ENCODE data around the gene PAX5. TPM values are rescaled to one million over a fixed set of nuclear protein-coding genes. Genes with fewer than 3 reads are reported as not detected.

PAX5 gene
- polyA plus RNA-seq, 3 donors: 0.03 to 0.15 TPM; not detected in 1

DNA sequence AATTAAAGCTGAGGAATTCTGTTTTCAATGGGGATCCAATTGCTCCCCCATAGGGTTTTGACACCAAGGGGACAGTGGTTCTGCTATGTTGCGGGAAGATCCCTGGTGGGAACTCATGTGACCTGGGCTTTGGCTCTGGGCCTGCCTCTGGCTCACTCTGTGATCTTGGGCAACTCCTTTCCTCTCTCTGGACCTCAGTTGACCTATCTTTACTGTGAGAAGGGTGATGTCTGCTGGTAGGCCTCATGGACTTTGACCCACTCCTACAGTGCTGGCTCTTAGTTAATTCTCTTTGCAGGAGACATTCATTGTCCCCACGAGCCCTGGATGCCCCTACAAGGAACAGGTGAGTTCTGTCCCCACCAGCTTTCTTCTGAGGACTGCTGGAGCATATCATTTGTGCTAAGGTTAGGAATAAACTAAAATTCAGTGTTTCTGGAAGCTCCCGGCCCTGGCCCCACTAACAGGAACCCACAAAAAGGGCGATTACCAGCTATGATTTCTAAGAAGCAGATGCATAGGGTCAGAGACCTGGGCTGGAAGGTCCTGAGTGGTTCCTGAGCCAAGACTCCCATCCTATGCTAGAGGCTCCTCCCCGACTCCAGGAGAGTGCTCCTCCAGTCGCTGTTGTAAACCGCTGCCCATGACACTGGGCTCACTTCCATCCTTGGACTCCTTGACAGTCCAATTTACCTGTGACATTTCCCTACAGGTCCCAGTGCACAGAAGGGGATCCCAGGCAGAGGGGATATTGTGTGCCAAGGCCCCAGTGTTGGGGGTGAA lies 218.3 kb downstream of the PAX5 start:
- H3K27me3 Mint-ChIP-seq (ENCODE audit: low read depth in 3 of 3): peaks cover 26 to 43% (median 37%) of the 10 kb centered on the region in 3 donors

GRCh38 chr9:36815023-36815422 lies 219.0 kb downstream of the PAX5 start:
- intact Hi-C loops (cut with micrococcal nuclease): no loop called here
- peaks cover 0 to 25% of the 10 kb centered on the region in 2 donors for H3K27me3 ChIP-seq (ENCODE audit: control insufficient read depth in 2 of 2, insufficient read depth in 2 of 2, low read length in 2 of 2)
- no peak overlapping the region for H3K4me3 Mint-ChIP-seq
- no peak overlapping the region for H3K9ac ChIP-seq (ENCODE audit: insufficient read depth, low read length, poor library complexity, severe bottlenecking)
- no peak overlapping the region for H3K4me2 ChIP-seq (replicated peaks; ENCODE audit: extremely low read depth, low read length, poor library complexity, severe bottlenecking)
- 80% methylated on average over 1 of the region's 3 CpGs for WGBS (ENCODE audit: insufficient coverage)
- no peaks in the 10 kb centered on the region for H3K79me2 ChIP-seq (ENCODE audit: insufficient read depth, low read length)
- no peaks in the 10 kb centered on the region for H3K9me3 ChIP-seq (replicated peaks in 1 of 2; ENCODE audit: control insufficient read depth in 1 of 2, insufficient read depth in 1 of 2, low read length in 2 of 2)
- peaks cover 0 to 5% (median 0%) of the 10 kb centered on the region in 7 donors for H3K9me3 Mint-ChIP-seq
- no peak overlapping the region for H3K4me3 ChIP-seq (replicated peaks in 1 of 3; ENCODE audit: low read depth in 2 of 3, low read length in 3 of 3)
- H3K27me3 Mint-ChIP-seq (ENCODE audit: low read depth in 3 of 3): peaks cover 26 to 38% (median 36%) of the 10 kb centered on the region in 3 donors
- H3K4me1 Mint-ChIP-seq: peaks cover 7% of the 10 kb centered on the region
- DNase-seq: no peak
- H3K27ac ChIP-seq (ENCODE audit: low read depth in 1 of 2, low read length in 2 of 2): no peak overlapping the region
- no peaks in the 10 kb centered on the region for H3K36me3 ChIP-seq (replicated peaks in 1 of 2; ENCODE audit: control insufficient read depth in 1 of 2, insufficient read depth in 2 of 2, low read length in 2 of 2)
- TF ChIP-seq, protein P1, sequence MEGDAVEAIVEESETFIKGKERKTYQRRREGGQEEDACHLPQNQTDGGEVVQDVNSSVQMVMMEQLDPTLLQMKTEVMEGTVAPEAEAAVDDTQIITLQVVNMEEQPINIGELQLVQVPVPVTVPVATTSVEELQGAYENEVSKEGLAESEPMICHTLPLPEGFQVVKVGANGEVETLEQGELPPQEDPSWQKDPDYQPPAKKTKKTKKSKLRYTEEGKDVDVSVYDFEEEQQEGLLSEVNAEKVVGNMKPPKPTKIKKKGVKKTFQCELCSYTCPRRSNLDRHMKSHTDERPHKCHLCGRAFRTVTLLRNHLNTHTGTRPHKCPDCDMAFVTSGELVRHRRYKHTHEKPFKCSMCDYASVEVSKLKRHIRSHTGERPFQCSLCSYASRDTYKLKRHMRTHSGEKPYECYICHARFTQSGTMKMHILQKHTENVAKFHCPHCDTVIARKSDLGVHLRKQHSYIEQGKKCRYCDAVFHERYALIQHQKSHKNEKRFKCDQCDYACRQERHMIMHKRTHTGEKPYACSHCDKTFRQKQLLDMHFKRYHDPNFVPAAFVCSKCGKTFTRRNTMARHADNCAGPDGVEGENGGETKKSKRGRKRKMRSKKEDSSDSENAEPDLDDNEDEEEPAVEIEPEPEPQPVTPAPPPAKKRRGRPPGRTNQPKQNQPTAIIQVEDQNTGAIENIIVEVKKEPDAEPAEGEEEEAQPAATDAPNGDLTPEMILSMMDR (IDR thresholded peaks at IDR 0.05): no peak
- no peak overlapping the region for H3K27ac Mint-ChIP-seq
- no peaks in the 10 kb centered on the region for H3K4me1 ChIP-seq (ENCODE audit: control insufficient read depth in 1 of 2, insufficient read depth in 2 of 2, low read length in 2 of 2)
- peaks cover 0 to 2% of the 10 kb centered on the region in 2 donors for H3K36me3 Mint-ChIP-seq
- H2AFZ ChIP-seq (ENCODE audit: insufficient read depth, low read depth, low read length, poor library complexity, severe bottlenecking): no peak overlapping the region
- H4K20me1 ChIP-seq (ENCODE audit: insufficient read depth, low read length): no peaks in the 10 kb centered on the region

More for the DNA sequence above, 218.3 kb downstream of the PAX5 start:
- no peak overlapping the region for H2AFZ ChIP-seq (ENCODE audit: insufficient read depth, low read depth, low read length, poor library complexity, severe bottlenecking)
- intact Hi-C loops (cut with micrococcal nuclease): no loop called here
- Mint-ChIP-seq H3K4me3 (no peak overlapping the region), H3K36me3 (peaks cover 0 to 2% of the 10 kb centered on the region in 2 donors), H3K9me3 (peaks cover 0 to 5% (median 0%) of the 10 kb centered on the region in 7 donors), H3K27ac (no peak overlapping the region), H3K4me1 (peaks cover 7% of the 10 kb centered on the region)
- H3K4me1 ChIP-seq (ENCODE audit: control insufficient read depth in 1 of 2, insufficient read depth in 2 of 2, low read length in 2 of 2): no peaks in the 10 kb centered on the region
- no peak overlapping the region for H3K9ac ChIP-seq (ENCODE audit: insufficient read depth, low read length, poor library complexity, severe bottlenecking)
- no peaks in the 10 kb centered on the region for H3K36me3 ChIP-seq (replicated peaks in 1 of 2; ENCODE audit: control insufficient read depth in 1 of 2, insufficient read depth in 2 of 2, low read length in 2 of 2)
- DNase-seq: no peak
- TF ChIP-seq, protein P1 (IDR thresholded peaks at IDR 0.05): no peak
- H3K4me3 ChIP-seq (replicated peaks in 1 of 3; ENCODE audit: low read depth in 2 of 3, low read length in 3 of 3): no peak overlapping the region
- no peak overlapping the region for H3K27ac ChIP-seq (ENCODE audit: low read depth in 1 of 2, low read length in 2 of 2)
- peaks cover 0 to 25% of the 10 kb centered on the region in 2 donors for H3K27me3 ChIP-seq (ENCODE audit: control insufficient read depth in 2 of 2, insufficient read depth in 2 of 2, low read length in 2 of 2)
- WGBS (ENCODE audit: insufficient coverage): 89% methylated on average over 3 of the region's 7 CpGs
- H3K4me2 ChIP-seq (replicated peaks; ENCODE audit: extremely low read depth, low read length, poor library complexity, severe bottlenecking): no peak overlapping the region
- H3K79me2 ChIP-seq (ENCODE audit: insufficient read depth, low read length): no peaks in the 10 kb centered on the region
- H3K9me3 ChIP-seq (replicated peaks in 1 of 2; ENCODE audit: control insufficient read depth in 1 of 2, insufficient read depth in 1 of 2, low read length in 2 of 2): no peaks in the 10 kb centered on the region
- no peaks in the 10 kb centered on the region for H4K20me1 ChIP-seq (ENCODE audit: insufficient read depth, low read length)
